GM18909 (cell line): ENCODE measurements around the gene PTGR3.

Experiments
- ATAC-seq: cut with Tn5 transposase; IDR thresholded peaks from one replicate; pipeline ENCODE4 v1.9.1; 2021; ENCODE audit warnings: mild to moderate bottlenecking; ENCODE audit not compliant: unreplicated experiment, poor library complexity

The PTGR3 gene

DNA sequence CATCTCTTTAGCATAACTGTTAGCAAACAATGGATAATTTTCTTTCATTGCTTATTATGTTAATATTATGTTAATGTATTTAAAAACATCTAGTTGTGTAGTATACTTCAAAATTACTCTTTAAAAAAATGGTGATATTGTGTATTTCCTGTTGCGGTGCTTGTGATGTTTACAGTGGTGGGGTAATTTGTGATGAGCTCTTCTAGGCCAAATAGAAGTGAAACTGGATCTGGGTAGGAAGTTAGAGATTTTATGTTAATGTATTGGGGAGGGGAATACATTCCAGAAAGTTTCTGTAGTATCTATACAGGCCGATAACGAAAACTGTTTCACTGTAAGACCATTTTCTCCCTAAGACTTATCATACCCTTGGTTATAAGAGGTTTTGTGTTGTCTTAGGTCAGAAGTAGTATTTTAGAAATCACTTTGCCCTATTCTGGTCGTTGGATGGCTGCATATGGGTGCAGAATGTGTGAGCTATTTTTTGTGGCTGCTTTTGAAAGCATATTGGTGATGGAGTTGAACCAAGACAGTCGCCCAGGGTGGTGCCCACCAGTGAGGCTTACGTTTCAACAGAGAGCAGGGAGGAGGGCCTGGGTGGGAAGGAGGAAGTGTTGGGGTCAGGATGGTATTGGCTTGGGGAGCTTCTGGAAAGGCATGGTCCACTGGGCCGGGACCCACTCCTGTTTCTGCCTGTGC lies 7.4 kb upstream of the PTGR3 start:
- no peak for ATAC-seq

DNA sequence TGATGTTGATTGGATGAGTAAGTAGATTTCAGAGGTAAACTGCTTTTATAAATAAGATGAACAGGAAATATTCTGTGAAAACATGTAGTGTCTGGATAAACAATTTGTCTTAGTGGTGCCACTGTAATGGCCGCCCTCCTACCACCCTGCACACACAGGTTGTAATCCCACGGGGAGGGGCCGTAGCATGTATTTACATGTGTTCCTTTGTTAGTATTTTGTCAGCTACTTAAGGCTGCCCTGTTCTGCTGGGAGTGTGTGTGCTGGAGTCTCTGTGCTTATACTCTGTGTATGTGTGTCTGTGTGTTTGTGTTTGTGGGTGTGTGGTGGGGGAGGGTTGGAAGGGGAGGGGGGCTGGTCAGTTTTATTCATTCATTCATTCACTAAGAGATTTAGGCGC lies 6.7 kb upstream of the PTGR3 start:
- no peak for ATAC-seq

DNA sequence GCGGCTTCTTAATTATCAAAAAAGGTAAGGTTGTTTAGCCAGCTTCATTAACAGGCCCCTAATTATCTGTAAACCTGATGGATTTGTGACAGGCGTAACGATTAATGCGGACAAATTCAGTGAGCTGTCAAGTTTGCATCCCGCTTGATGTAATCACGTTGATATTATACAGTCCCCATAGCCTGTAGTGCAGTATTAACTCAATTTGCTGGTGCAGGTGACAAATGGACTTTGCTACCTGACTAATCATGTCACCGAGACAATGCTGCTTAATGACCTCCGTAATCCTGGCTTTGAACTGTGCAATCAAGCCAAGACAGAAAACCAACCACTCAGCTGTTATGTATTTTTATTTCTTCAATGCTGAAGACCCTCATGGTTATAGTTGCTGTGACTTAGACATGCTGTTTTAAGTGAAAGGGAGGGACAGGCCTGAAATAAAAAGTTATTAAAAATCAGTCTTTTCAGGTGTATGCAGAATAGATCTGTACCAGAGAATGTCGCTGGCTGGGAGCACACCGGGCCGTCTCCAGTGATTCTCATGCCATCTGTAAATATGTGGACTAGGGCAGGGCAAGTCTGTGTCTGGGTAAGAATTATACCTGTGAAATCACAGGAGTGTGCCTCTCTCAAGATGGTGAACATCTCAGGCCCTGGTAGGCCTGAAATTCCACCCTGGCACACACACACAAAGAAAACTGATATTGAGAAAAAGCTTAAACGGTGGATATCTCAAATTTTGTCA lies 6.0 kb upstream of the PTGR3 start:
- no peak for ATAC-seq

DNA sequence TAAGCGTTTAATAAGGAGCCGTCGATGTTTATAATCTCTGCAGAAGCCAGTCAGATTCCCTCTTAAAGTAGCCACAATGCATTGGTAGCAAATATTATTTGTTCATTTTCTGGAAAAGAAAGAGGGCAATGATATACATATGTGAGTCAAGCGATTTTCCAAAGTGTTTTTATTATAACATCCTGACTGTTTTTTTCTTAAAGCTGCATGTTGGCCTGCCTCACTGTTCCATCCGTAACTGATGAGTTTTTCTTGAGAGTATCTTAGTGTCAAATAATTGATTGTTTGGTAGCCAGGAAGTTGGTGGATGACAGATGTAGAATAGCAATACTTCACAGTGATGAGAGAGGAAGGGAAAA lies 5.4 kb upstream of the PTGR3 start:
- ATAC-seq = no peak

DNA sequence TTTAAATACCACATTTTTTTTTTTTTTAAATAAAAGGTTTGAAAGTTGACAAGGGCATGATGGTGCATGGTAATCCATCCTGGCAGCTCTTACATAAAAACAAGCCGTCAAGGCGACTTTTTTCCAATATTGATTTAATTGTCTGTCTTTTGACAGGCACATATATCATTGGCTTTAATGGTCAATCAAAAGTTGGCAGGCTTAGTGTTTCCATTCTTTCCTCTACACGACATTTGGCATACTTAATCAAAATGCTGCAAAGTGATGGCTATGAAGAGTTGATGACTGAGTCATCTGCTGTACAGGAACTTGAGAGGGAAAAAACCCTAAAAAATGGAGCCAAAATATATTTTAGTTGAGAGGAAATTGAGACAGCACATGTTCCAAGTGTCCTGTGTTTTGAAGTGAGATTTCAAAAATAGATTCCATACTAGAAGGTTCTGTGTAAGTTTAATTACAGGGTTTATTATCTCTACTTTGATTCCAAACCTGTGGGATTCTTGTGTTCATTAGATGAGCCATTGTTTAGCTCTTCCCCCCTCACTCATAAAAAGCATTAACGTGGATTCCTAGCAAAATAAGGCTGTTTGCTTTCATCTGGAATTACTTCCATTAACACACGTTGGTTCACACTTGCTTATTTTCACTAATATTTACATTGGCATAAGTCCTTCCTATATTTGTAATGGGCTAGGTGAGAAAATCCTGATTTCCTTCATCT lies 4.8 kb upstream of the PTGR3 start:
- ATAC-seq = no peak

DNA sequence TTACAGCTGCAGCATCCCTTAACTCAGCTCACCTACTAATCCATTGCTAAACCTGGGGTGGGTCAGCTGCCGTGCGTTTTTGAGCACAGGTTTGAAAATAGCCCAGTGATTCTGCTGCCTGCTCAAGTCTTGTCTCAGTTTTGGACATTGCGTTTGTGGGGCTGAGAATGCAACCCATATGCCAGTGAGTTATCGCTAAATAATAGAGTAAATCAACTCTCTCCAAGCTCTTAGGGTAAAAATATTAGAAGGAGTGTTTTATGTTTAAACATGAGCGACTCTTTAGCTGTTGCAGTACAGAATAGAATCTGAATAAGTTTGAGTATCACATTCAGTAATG lies 3.8 kb upstream of the PTGR3 start:
- ATAC-seq = no peak

DNA sequence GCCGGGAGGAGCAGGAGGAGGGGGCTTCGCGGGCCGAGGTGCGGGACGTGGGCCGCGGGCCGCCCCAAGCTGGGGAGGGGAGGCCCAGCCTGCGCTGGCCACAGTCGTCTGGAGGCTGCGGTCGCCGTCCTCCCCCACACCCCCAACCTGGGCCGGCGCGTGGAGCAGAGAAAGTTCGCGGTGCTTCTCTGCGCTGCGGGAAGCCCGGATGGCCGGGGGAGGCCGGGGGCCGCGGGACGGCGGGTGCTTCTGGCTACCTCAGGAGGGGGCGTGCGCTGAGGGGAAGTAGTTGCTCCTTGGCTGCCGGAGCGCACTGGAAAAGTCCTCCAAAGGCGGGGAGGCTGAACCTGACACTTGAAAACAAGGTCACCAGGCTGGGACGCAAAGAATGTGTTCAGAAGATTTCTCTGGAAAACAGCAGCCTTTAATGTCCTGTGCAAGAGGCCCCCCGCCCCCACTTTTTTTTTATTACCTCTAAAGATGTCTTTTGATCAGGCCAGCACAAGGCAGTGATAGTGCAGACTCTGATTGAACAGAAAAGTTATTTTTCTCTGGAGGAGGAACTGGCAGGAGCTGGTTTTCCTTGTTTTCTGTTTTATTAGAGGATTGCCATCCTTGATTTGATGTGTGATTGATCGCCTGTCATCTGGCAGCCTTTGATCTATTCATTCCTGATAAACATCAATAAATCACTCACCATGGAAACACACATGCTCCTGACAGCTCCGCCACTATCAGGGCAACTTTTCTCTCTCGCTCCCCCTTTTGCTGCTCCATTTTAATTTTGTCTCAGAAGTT lies 3.2 kb upstream of the PTGR3 start:
- no peak for ATAC-seq

DNA sequence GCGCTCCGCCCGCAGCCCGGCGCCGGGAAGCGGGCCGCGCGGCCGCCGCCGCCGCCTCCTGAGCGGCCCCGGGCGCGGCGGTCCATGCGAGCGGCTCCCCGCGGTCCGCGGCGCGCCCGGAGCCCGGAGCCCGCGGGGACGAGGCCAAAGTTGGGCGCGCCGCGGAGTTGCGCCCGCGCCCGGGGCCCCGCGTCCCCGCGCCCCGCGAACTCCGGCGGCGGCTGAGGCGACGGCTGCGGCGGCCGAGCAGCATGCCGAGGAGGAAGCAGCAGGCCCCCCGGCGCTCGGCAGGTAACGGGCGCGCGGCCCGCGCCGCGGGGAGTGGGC lies 2.6 kb upstream of the PTGR3 start:
- ATAC-seq = no peak

DNA sequence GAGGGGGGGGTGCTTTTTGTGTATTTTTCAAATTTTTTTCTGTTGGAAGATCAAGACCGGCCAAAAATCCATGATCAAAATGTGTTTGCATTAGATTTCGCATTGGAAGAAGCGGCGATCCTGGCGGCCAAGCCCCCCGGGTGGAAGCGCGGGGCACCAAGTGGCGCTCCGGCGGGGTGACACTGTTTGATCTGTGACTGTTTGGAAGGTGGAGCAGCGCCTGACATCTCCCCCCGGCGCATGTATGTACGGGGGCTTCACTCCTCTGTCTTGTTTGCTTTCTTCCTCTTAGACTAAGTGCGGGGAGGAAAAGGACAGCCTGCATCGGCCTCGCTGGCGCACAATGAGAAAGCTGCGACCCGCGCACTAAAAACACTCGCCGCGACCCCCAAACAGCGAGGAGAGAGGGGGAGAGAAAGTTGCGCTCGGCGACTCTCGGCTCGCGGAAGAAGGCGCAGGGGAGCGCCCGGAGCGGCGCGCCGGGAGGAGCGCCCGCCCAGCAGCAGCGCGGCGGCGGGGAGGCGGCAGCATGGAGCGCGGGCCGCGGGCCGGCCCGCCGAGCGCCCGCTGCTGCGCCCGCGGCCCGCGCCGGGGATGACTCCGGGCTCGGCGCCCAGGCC lies 2.2 kb upstream of the PTGR3 start:
- no peak for ATAC-seq

DNA sequence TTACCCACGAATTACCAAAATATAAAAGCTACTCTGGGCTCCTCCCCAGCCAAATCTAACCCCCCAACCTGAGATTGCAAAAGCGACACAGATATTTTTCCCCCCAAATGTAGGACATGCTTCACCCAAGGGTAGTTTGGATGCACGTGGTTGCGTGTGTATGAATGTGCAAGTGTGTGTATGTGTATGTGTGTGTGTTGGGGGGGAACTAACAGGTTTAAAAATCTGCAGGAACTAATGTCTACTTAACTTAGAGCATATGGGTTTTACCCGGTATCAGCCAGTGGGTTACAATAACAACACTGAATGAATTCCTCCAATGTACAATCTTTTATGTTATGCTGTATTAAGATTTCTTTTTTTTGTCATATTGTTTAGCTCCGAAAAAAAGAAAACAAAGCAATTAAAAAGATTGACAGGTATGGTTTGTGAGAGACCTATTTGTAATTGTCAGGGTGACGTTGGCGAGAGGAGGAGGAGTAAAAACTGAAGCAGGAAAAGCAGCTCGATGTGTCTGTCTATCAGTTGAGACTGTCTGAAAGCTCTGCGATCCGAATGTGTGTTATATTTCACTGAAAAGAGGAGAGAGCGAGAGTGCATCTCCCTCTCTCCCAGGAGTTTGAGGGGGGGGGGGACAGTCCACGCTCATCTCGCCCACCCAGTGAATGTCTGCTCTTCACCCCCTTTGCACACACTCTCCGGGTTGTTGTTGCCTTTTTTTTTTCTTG lies 1.5 kb upstream of the PTGR3 start, which contains the start of gene TSHZ1:
Gene TSHZ1 (plus strand): TSS at position 524 of the 728 bp plus-strand sequence. CDS start 1,080 bp downstream, outside the sequence.
- peak; percentile 34 for ATAC-seq

DNA sequence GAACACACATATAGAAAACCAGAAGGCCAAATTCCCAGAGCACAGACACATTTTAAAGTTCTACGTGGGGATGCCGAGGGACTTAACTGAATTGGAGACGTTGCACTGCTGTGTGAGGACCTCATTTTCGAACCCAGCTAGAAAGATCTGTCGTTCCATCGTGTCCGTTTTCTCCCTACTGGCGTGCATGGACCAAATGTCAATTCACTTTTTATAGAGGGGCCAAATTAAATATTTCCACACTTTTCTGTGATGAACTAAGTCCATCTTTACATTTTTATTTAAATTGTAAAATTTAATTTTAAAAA lies 966 bp upstream of the PTGR3 start:
- ATAC-seq = no peak

DNA sequence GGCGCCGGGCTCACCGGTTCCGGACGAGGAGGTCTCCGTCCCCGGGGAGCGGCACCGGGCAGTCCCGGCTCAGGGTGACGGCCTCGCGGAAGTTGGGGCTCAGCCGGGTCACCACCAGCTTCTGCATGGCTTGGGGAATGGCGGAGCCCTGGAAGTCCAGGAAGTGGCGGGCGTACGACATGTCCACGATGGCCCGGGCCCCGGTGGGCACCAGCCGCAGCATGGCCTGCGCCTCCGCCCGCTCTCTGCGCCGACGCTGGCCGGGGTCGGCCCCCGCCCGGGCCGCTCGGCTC lies 157 bp downstream of the PTGR3 start:
- peak; percentile 18 for ATAC-seq

DNA sequence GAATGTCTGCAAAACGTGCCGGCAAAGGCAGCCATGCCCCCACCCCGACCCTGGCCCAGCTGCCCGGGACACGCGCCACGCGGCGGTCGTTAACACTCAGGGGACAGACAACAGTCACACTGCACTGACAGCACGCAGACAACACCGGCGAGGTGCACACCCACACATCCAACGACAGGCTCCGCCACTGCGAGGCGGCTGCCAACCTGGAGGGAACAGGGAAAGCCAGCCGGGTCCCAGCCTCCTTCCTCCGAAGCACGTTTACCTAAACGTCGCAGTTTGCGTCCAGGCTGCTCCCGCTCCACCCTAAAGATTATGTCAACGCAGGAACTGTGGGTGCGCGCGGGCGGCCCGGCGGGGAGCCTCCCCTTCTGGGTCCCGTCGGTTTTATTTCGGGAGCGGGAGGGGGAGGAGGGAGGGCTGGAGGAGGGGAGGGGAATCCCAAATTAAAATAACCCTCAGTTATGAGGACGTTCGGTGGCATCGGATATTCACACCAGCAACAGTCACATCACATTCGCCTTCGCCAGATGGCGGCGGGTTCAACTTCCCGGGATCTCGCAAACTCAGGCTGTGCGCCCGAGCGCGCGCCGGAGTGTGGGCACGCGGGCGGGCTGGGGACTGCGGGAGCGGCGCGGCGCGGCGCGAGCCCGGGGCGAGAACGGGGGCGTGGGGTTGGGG lies 644 bp downstream of the PTGR3 start:
- peak; percentile 17 for ATAC-seq

DNA sequence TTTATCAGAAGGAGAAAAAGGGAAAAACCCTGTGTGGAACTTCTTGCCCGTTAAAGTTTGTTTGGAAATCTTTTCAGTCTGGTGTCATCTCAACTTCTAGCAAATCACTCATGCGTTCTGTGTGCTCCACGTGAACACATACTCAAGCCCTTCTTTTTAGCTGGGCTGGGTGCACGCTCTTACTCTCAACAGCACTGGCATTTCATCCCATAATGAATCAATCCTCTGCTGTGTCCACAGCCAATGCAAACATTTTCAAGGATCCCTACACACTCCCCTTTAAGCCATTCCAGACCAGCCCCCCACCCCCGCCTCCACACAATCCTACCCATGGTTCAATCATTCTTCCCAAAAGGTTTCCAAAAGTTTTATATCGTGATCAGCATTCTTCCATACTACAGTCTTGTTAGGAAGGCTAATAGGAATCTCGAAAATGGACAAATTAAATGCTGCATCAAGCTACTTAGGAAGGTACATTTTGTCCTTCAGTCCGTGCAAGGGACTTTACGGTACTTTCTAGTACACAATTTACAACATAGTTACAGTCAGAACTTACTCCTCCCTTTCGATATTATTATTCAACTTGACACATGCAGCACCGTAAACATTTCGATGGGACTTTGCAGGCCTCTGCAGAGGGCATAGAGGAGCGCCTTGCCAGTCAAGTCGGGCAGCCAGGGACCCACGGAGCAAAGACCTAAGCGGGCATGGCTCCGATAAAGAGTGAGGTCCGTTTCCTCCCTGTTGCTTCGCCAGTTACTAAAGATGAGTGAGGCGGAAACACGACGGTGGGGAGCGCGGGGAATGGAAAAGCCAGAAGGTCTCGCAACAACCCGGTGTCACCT lies 1.4 kb downstream of the PTGR3 start:
- no peak for ATAC-seq

DNA sequence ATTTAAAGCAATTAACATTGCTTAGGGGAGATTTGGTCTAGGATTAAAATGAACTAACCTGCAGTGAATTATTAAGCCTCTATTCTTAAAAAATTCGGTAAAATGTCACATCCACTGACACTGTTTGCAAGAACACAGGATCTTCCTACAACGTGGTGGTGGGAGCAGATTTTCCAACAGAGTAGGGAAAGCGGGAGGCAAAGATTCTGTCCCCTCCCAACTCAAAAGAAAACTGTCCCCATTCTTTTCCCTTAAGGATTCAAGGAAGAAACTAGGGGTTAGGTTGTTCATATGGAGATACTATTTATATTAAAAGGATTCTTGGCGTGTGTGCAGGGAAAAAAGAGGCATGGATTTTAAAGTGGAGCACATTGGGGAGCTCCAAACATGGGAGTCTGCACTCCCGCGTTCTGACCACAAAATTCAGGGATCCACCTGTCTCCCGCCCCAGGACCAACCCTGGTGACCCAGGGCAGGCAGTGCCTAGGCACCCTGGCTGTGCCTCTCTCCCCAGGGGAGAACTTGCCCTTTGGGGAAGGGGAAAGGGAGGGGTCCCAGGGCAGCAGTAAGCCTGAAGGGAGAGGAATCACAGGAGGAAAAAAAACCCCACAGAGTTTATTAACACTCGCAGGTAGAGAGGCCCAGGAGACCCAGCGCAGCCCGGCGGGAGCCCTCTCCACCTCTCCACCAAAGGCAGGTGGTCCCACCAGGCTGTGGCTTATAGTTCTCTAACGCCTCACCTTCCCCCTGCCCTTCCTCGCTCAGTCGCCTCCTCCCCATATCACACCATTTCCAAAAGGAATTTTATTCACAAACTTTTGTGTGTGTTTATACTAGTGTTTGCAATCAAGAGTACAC lies 2.3 kb downstream of the PTGR3 start:
- ATAC-seq = no peak

DNA sequence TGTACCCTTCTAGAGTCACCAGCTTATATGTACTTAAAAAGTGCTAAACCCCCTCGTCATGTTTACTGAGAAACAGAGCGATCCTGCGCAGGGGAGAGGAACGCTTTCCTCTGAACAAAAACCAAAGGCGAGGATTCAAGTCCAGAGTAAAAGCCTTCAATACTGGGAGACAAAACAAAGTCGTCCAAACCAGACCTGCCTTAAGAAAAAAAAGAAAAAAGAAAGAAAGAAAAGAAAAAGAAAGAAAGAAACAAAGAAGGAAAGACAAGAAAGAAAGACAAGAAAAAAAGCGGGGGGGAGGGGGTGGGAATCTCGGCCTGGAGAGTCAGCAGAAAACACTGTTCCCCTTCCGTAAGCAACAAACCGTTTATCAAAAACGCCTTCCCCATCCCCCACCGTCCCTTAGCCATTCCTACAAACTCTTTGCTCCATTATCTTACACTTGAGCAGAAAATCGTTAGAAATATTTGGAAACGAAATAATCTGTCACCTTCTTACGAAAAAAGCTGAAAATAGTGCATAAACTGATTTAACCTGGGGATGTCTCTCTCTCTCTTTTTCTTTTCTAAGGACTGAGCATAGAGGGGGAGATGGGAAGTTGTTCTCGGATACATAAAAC lies 3.3 kb downstream of the PTGR3 start:
- no peak for ATAC-seq

DNA sequence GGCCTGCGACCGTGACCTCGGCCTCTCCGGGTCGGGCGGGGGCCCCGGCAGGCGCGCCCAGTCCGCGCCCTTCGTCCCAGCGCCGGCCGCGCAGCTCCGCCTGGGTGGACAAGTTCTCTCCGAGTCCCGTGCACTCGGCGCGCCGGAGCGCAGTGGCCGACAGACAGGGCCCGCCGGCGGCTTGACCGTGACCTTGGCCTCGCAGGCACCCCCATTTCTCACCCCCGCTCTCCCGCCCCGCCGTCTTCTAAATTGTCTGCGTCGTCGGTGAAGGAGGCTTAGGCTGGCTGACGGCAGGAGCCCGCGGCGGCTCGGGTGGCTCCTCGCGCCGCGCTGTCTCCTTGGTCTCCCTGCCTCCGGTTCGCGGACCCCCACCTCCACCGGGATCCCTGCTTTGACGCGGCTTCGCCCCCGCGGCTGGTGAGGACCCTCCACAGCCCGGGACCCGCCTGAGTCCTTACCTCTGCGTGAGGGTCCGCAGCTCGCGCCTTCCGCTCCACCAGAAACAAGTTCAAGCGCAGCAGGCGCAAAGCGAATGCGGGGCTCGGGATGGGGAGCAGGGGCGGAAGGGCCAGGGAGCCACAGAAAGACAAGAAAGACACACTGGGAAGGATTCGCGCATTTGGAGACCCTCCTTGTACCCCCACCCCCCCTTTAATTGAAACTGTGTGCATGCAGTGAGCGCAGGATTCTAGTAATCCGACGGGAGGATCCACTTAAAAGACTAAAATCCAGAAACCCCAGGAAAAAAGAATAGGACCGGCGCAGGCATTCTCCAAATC lies 4.0 kb downstream of the PTGR3 start:
- no peak for ATAC-seq
